Measurements from ENCODE around the gene SNRNP25.

Gene SNRNP25

DNA sequence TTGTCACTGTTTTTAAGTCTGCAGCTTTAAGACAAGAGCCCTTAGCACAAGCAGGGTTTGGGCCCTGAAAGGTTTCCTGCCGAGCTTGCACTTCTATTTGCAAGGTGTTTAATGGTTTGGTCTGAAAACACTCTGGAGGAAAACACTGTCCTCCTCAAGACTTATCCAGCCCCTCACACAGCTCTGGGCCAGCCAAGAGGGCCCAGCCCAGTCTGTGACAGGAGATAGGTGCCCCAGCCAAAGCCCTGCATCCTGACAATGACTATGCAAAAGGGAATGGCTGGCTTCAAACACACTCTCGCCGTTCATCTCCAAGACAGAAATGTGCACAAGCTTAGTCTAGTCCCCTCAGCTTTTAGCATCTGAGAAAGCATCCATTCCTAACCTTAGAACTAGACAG is 51.3 kb downstream of the SNRNP25 start:
- DNase-seq = no peak

DNA sequence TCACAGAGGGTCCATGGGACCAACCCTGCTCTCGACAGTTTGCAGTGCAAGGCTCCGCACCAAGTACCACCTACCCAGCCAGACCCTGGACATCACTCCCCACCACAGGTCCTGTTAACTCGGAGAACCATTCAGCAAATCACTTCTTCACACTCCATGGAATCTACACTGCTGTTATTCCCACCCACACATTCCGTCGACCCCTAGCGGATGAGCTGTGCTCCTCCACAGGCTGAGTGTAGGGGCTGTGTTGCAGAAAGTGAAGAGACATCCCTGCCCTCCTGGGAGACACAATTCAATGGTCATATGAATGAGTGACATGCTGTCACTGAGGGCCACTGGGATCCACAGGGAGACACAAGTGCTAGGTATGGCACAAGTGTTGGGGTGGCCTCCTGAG is 51.9 kb downstream of the SNRNP25 start:
- no peak for DNase-seq

DNA sequence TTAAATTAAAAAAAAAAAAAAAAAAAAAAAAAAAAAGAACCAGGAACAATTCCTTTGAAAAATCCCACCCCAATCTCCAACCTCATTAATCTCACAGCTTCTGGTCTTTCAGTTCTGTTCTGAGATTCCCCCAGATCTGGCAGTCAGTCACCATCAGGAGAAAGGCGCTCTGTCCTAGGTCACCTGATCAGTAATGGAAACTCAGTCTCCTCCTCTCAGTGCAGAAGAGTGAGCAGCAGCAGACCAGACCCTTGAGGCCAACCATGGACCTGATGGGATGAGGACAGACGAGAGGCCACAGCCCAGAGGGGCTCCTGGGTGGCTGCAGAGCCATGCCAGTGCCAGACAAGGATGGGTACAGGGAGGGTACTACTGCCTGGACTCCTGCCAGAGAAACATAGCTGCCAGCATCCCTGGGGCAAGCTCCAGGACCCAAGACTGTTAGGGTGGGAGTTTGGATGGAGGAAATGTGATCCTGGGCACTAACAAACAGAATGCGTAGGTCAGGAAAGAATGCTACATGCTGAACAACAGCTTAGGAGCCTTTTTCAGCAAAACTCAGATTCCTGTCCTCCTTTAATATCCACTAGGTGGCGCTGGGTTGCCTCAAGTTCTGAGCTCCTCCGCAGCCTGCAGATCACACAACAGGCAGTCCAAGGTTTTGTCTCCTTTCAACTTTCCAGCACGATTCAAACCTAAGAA is 53.1 kb downstream of the SNRNP25 start:
- peak; percentile 62 to 74 for DNase-seq
